Smooth muscle cell (in vitro differentiated cells): ENCODE results near the gene FFAR1. TPM values are rescaled to one million over a fixed set of nuclear protein-coding genes. Genes with fewer than 3 reads are reported as not detected.
"Not testable (repeated sequence)": the region's sequence is repeated elsewhere in the genome, so short reads cannot be mapped to it uniquely, and the experiment has no call there.

ENCODE experiments used
- DNase-seq: peaks from one replicate; lab custom pipeline; 2025; ENCODE audit not compliant: unreplicated experiment; lab: John Stamatoyannopoulos, UW
- H2AFZ ChIP-seq: fragments of 200-600 bp; sonication (generic); 2 replicates; pipeline ENCODE4 v1.6.0; 2016; ENCODE audit warnings: antibody characterized with exemption, low read depth, mild to moderate bottlenecking
- H3F3A ChIP-seq: fragments of 200-600 bp; sonication (generic); 2 replicates; pipeline ENCODE4 v1.6.0; 2017; ENCODE audit warnings: antibody characterized with exemption, low read depth
- H3K27ac ChIP-seq: fragments of 200-600 bp; sonication (generic); 2 replicates; pipeline ENCODE4 v1.5.1; 2016; ENCODE audit warnings: low read depth, mild to moderate bottlenecking
- H3K27me3 ChIP-seq: fragments of 200-600 bp; sonication (generic); 2 replicates; pipeline ENCODE4 v1.6.1; 2016; ENCODE audit warnings: low read depth, mild to moderate bottlenecking
- H3K36me3 ChIP-seq: fragments of 200-600 bp; sonication (generic); 2 replicates; pipeline ENCODE4 v1.5.1; 2016; ENCODE audit warnings: low read depth
- H3K4me1 ChIP-seq: fragments of 200-600 bp; sonication (generic); 2 replicates; pipeline ENCODE4 v1.5.1; 2016; ENCODE audit warnings: low read depth
- H3K4me2 ChIP-seq: fragments of 200-600 bp; sonication (generic); 2 replicates; pipeline ENCODE4 v1.6.0; 2016; ENCODE audit warnings: mild to moderate bottlenecking
- H3K4me3 ChIP-seq: fragments of 200-600 bp; sonication (generic); 2 replicates; pipeline ENCODE4 v1.5.1; 2016; ENCODE audit warnings: mild to moderate bottlenecking
- H3K79me2 ChIP-seq: fragments of 200-600 bp; sonication (generic); 2 replicates; pipeline ENCODE4 v1.6.0; 2016; ENCODE audit warnings: low read depth, mild to moderate bottlenecking
- H3K9ac ChIP-seq: fragments of 200-600 bp; sonication (generic); 2 replicates; pipeline ENCODE4 v1.6.0; 2016; ENCODE audit warnings: low read depth
- H3K9me3 ChIP-seq: fragments of 200-600 bp; sonication (generic); replicated peaks from 2 replicates; pipeline ENCODE4 v1.5.1; 2016; ENCODE audit warnings: low read depth
- H4K20me1 ChIP-seq: fragments of 200-600 bp; sonication (generic); 2 replicates; pipeline ENCODE4 v1.6.0; 2016; ENCODE audit warnings: low read depth
- CTCF ChIP-seq: fragments of 200-600 bp; sonication (generic); IDR thresholded peaks from 2 replicates; pipeline ENCODE4 v1.5.1; 2017; ENCODE audit warnings: borderline replicate concordance, mild to moderate bottlenecking, antibody characterized with exemption; ENCODE audit not compliant: insufficient read depth, poor library complexity, severe bottlenecking
- WGBS: methylation state at CpG from one replicate; pipeline ENCODE4 v1.1.7; 2016; ENCODE audit warnings: low lambda C conversion rate; 5-methylcytosine and 5-hydroxymethylcytosine counted together
- polyA plus RNA-seq: library from polyadenylated mRNA; unstranded; fragments of >200 nt; fragmentation: Nextera tagmentation; extraction: Ambion mirVana; gene quantifications from 2 replicates; pipeline ENCODE4 v1.2.1, GENCODE V29; 2016
- total RNA-seq: library from RNA; depleted of rRNA; stranded (reverse); fragments of >200 nt; gene quantifications from 2 replicates; pipeline ENCODE4 v1.2.3, GENCODE V29; 2014

The FFAR1 gene
- total and polyA plus RNA-seq, 2 experiments from 2014 or later: not detected

- no peak overlapping the region for H3K4me3 ChIP-seq
- WGBS: 83% methylated on average over 1 of the region's 1 CpG
- H3F3A ChIP-seq: no peaks in the 10 kb centered on the region
- no peaks in the 10 kb centered on the region for H3K79me2 ChIP-seq
- H3K27ac ChIP-seq: no peak overlapping the region
- no peak overlapping the region for H2AFZ ChIP-seq
- H3K4me2 ChIP-seq: no peak overlapping the region
- H4K20me1 ChIP-seq: no peaks in the 10 kb centered on the region
- TF ChIP-seq CTCF: no peak
- no peak overlapping the region for H3K9ac ChIP-seq
- DNase-seq: no peak
- H3K9me3 ChIP-seq: no peaks in the 10 kb centered on the region
- no peaks in the 10 kb centered on the region for H3K36me3 ChIP-seq
- no peaks in the 10 kb centered on the region for H3K4me1 ChIP-seq
- no peaks in the 10 kb centered on the region for H3K27me3 ChIP-seq
Observed at GRCh38 chr19:35377656-35378055, 30.0 kb downstream of the FFAR1 start.

GRCh38 chr19:35378356-35378755 is 30.7 kb downstream of the FFAR1 start:
- H3F3A ChIP-seq: no peaks in the 10 kb centered on the region
- no peak for TF ChIP-seq CTCF
- H3K27ac ChIP-seq: no peak overlapping the region
- no peak overlapping the region for H2AFZ ChIP-seq
- no peaks in the 10 kb centered on the region for H3K9me3 ChIP-seq
- H3K27me3 ChIP-seq: no peaks in the 10 kb centered on the region
- no peak overlapping the region for H3K4me2 ChIP-seq
- H3K79me2 ChIP-seq: no peaks in the 10 kb centered on the region
- no peak overlapping the region for H3K4me3 ChIP-seq
- H3K36me3 ChIP-seq: no peaks in the 10 kb centered on the region
- H3K9ac ChIP-seq: no peak overlapping the region
- H4K20me1 ChIP-seq: no peaks in the 10 kb centered on the region
- DNase-seq: no peak
- 93% methylated on average over 3 of the region's 3 CpGs for WGBS
- no peaks in the 10 kb centered on the region for H3K4me1 ChIP-seq

GRCh38 chr19:35379545-35379944 is 31.8 kb downstream of the FFAR1 start:
- DNase-seq, H3K4me3 ChIP-seq, H3K79me2 ChIP-seq, H3K9me3 ChIP-seq, H2AFZ ChIP-seq, H4K20me1 ChIP-seq, H3K27me3 ChIP-seq, H3K36me3 ChIP-seq, H3K9ac ChIP-seq, H3K4me2 ChIP-seq, H3F3A ChIP-seq, H3K4me1 ChIP-seq, H3K27ac ChIP-seq: not testable (repeated sequence)
- 92% methylated on average over 5 of the region's 5 CpGs for WGBS

GRCh38 chr19:35379992-35380391 is 32.3 kb downstream of the FFAR1 start:
- Histone ChIP-seq H3K9me3 (no peaks in the 10 kb centered on the region), H3K27ac (no peak overlapping the region), H3K4me1 (no peaks in the 10 kb centered on the region), H3K36me3 (no peaks in the 10 kb centered on the region), H3K79me2 (no peaks in the 10 kb centered on the region), H2AFZ (no peak overlapping the region), H3F3A (no peaks in the 10 kb centered on the region), H4K20me1 (no peaks in the 10 kb centered on the region), H3K4me3 (no peak overlapping the region), H3K4me2 (no peak overlapping the region), H3K27me3 (no peaks in the 10 kb centered on the region), H3K9ac (no peak overlapping the region)
- TF ChIP-seq CTCF: no peak
- DNase-seq: no peak
- WGBS: 47% methylated on average over 1 of the region's 1 CpG
